GM19324 (cell line): ENCODE measurements around the gene EPN2.
"Not testable (repeated sequence)": the region's sequence is repeated elsewhere in the genome, so short reads cannot be mapped to it uniquely, and the experiment has no call there.

Source experiments
- ATAC-seq: cut with Tn5 transposase; IDR thresholded peaks from one replicate; pipeline ENCODE4 v1.9.1; 2021; ENCODE audit warnings: mild to moderate bottlenecking, moderate library complexity; ENCODE audit not compliant: unreplicated experiment, low FRiP score

EPN2 gene

DNA sequence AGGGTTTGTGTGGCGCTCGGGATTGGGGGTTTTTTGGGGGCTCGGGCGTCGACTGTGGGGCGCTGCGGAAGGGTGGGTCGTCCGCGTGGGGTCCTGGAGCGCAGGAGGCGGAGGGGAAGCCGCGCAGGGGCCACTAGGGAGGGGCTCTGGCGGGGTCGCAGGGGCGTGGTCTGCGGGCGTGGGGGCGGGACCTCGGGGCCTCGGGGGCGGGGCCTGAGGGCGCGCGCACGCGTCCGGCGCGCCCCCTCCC lies at the start of gene EPN2:
TSS of gene EPN2 (plus strand) at position 228 of the 250 bp plus-strand sequence. CDS start 45,754 bp downstream, outside the sequence.
- not testable (repeated sequence) for ATAC-seq

DNA sequence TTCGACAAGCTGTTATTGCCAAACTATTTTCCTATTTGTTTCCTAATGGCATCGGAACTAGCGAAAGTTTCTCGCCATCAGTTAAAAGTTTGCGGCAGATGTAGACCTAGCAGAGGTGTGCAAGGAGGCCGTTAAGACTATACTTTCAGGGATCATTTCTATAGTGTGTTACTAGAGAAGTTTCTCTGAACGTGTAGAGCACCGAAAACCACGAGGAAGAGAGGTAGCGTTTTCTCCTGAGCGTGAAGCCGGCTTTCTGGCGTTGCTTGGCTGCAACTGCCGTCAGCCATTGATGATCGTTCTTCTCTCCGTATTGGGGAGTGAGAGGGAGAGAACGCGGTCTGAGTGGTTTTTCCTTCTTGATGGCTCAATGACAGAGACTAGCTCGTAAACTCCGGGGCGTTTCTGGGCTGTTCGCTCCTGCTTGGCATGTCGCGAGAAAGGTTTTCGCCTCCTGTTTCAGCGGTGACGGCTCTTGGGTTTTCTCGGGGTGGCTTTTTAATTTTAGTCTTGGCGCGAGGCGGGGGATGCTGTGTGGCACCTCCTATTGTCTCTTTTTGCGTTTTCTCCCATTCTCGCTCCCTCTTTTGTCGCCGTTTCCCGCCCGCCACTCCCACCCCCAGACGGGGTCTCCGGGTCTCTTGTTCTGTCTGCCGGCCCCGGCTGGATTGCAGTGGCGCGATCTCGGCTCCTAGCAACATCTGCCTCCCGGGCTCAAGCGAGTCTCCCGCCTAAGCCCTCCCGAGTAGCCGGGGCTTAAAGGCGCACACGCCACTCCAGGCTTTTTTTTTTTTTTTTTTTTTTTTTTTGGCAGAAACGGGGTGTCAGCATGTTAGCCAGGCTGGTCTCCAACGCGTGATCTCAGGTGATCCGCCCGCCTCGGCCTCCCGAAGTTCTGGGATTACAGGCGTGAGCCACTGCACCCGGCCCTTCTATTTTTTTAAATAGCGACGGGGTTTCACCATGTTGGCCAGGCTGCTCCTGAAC lies 49.0 kb upstream of the EPN2 start:
- ATAC-seq = peak; percentile 41

DNA sequence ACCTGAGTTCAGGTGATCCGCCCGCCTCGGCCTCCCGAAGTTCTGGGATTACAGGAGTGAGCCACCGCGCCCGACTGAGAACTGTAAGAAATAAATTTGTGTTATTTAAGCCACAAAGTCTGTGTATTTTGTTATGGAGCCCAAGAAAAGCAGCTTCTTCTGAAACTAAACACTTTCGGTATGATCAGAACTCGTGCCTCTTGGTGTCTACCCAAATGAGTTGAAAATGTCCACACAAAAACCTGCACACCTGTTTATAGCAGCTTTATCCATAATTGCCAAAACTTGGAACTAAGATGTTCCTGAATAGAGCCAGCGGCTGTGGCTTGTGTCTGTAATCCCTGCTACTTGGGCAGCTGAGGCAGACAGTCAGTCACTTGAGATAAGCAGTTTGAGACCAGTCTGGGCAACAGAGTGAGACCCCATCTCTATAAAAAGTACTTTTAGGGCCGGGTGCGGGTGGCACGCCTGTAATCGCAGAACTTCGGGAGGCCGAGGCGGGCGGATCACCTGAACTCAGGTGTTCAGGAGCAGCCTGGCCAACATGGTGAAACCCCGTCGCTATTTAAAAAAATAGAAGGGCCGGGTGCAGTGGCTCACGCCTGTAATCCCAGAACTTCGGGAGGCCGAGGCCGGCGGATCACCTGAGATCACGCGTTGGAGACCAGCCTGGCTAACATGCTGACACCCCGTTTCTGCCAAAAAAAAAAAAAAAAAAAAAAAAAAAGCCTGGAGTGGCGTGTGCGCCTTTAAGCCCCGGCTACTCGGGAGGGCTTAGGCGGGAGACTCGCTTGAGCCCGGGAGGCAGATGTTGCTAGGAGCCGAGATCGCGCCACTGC lies 48.1 kb upstream of the EPN2 start:
- ATAC-seq = peak; percentile 62

DNA sequence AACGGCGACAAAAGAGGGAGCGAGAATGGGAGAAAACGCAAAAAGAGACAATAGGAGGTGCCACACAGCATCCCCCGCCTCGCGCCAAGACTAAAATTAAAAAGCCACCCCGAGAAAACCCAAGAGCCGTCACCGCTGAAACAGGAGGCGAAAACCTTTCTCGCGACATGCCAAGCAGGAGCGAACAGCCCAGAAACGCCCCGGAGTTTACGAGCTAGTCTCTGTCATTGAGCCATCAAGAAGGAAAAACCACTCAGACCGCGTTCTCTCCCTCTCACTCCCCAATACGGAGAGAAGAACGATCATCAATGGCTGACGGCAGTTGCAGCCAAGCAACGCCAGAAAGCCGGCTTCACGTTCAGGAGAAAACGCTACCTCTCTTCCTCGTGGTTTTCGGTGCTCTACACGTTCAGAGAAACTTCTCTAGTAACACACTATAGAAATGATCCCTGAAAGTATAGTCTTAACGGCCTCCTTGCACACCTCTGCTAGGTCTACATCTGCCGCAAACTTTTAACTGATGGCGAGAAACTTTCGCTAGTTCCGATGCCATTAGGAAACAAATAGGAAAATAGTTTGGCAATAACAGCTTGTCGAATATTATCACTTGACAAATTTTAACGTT lies 47.3 kb upstream of the EPN2 start:
- not testable (repeated sequence) for ATAC-seq

DNA sequence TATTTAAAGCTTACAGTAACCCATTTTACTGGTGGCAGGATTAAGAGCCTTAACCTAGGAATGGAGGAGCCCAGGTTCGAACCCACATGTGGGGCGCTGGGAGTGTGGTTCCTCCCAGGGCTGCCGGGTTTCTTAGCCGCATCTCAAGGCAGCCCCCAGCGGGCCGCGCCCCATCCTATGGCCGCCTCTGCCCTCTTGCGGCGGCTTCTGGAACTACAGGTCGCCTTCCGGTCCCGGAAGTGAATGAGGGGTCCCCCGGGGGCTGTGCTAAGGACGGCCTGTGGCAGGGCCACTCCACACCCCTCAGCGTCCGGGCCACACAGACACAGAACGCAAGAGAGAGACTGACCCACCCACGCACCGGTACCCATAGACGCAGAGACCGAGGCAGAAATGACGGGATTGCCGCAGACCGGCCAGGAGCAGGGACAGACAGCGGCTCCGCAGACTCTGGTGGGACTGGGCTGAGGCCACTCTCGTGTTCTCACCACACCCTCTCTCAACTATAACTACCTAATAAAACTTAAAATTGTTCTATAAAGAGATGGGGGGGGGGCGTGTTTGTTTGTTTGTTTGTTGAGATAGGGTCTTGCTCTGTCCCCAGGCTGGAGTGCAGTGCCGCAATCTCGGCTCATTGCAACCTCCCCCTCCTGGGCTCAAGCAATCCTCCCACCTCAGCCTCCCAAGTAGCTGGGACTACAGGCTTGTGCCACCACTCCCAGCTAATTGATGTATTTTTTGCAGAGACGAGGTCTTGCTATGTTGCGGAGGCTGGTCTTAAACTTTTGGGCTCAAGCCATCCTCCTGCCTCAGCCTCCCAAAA lies 40.6 kb upstream of the EPN2 start:
- peak; percentile 87 for ATAC-seq

DNA sequence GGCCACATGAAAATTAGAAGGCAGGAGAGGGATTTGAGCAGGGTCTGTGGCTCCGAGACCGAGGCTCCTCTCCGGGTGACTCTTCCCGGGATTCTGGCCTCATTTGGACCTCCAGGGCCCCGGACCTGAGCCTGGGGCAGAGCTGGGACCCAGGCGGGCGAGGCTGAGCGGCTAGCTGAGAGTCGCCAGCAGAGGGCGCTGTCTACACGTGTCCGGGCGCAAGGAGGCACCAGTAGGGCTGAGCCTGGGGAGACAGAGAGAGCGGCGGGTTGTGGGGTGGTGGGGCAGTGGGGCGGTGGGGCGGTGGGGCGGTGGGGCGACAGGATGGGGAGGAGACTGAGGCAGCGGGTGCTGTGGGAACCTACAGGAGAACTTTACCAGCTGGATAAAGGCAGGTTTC lies 34.7 kb upstream of the EPN2 start:
- ATAC-seq = not testable (repeated sequence)

DNA sequence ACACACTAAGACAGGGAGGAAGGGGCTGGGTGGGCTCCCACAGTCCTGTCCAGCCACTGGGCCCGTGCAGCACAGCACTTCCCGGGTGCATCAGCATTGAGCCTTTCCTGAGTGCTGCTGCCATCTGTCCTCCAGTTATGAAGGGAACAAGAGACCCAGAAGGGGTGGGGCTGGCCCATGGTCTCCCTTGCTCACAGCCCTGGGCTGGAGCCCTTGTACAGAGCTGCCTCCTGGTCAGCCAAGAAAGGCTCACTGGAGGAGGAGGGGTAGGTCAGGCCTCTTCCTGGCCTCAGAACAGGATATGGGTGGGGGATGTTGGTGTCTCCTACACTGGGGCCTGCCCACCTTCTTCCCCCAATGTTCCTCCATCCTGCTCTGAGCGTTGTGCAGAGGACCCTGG lies 33.7 kb upstream of the EPN2 start:
- not testable (repeated sequence) for ATAC-seq

DNA sequence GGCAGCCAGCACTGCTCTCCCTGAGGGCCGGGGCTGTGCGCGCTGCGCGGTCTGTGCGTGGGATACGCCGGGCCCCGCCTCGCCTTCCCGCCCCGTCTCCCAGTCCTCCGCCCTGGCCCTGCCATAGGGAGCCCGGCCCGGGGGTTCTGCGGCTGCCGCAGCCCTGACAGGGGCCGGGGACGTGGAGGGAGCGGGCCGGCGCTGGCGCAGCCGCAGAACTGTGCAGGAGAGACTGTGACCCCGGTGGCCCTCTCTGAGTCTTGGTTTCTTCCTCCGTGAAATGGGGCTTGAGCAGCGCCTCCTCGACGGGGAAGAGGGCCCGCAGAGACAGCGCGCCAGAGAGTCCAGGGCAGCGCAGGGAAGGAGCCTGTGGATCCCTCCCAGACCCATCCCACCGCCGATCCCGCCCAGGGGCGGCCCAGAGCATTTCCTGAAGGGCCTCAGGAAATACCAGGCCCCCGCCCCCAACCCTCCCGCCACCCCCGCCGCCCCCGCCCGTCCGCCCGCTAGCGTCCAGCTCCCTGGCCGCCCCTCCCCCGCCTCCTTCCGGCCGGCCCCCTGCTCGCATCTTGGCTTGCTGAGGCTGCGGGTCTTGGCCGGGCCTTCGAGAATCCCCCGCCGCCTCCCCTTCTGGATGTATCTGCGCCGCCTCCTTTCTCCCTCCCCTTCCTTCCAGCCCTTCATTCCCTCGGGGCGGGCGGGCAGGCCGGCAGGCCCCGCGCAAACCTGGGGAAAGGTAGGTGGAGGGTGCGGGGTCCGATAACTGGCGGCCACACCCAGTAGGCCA lies 21.9 kb upstream of the EPN2 start:
- ATAC-seq = not testable (repeated sequence)

DNA sequence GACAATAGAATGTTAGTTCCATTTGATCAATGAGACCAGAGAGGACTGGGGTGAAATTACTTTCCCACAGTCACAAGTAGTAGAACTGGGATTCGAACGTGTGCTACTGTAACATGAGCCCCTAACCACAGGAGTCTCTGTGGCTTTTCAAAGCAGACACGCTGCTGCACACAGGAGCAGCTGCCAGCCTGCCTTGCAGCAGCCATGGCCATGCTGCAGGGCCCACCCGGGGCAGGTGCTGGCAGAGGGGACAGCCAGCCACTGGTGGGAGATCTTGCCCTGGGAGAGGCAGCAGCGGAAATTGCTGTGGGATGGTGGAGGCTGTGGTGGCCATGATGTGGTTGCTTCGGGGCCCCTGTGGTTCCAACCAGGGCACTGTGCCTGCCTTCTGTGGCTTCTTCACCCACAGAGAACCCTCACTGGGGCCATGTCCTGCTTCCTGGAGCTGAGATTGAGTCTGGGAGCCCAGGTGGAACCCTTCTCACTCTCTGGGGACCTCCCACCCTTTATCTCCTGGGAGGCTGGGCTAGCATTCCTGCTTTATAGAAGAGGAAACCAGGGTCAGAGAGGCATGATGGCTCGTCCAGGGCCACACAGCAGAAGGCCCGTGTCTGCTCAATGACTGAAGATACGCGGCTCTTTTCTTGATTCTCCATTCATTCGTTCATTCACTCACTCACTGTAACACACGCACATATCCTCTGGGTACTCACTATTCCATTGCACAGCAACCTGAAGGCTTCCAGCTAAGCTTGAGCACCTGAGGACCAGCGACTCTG lies 20.8 kb upstream of the EPN2 start:
- not testable (repeated sequence) for ATAC-seq

DNA sequence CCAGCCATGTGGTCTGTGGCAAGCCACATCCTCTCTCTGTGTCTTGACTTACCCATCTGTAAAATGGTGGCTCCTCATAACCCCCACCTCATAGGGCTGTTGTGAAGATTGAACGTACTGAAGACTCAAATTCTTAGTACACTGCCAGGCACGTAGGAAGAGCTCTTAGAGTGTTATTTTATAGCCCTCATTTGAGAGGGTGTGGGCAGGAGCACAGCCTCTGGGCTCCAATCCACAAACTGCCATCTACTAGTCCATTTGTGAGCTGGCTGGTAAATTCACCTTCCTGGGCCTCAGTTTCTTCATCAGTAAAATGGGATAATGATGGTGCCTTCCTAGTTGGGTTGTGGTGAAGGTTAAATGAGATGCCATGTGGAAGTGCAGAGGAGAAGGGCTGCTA lies 18.3 kb upstream of the EPN2 start:
- not testable (repeated sequence) for ATAC-seq

DNA sequence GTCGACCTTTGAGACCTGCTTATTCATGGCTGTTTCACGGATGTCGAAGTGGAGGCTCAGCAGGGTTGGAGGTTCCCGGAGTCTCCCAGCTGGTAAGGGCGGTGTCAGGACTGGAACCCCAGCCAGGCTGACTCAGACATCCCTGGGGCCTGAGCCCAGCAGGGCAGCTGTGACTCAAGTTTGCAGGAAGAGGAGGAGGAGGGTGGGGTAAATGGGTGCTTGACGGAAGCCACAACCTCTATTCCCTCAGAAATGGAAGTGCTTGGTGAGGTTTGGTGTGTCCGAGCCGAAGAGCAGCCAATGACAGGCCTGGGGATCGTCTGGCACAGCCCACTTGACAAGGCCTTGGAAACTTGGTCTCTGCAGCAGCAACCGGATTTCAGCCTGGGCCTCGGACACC lies 17.8 kb upstream of the EPN2 start:
- ATAC-seq = not testable (repeated sequence)

DNA sequence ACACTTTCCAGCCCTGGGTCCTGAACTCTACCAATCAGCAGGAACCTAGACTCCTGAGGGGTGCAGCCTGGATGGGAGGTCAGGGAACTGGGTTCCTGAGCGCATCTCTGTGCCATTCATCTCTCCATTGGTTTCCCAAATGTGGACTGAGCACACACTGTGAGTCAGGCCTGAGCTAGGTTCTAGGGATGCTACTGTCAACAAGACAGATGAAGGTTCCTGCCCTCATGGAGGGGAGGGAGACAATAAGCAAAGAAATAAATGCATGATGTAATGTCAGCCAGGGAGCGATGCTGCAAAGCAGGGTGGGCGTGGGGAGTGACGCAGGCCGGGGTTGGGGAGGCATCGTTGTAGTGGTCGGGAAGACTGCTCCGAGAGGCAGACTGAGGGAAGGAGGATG lies 17.0 kb upstream of the EPN2 start:
- ATAC-seq = not testable (repeated sequence)

DNA sequence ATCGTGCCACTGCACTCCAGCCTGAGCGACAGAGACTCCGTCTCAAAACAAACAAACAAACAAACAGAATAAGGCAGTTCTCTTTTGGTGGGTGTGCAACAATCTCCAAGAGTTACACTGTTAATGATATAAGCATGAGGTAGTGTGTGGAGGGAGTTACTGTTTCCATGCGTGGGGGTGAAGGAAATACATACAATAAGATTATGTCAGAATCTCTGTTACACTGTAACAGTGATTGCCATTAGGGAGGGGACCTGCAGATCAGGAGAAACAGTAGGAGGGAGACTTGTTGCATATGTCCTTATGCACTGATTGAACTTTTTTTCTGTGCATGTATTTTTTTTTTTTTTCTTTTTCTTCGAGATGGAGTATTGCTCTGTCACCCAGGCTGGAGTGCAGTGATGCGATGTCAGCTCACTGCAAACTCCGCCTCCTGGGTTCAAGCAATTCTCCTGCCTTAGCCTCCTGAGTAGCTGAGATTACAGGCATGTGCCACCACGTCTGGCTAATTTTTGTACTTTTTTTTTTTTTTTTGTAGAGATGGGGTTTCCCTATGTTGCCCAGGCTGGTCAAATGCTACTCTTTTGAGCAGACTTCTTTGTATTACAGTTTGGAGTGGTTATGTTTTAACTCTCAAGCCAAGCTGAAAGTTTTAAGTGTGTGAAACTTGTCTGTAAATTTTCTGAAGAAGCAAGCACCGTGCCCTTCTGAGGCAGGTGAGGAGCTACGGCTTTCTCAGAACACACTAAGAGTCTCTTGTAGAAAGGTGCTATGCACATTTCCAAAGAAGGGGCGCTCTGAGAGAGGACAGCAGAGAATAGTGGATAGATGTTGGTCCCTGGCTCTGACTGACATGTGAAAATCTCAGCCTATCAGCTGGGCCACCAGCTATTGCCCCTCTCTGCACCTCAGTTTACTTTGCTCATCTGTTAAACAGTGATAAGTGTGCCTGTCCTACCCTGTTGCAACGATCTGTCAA lies 10.3 kb upstream of the EPN2 start:
- ATAC-seq = not testable (repeated sequence)

DNA sequence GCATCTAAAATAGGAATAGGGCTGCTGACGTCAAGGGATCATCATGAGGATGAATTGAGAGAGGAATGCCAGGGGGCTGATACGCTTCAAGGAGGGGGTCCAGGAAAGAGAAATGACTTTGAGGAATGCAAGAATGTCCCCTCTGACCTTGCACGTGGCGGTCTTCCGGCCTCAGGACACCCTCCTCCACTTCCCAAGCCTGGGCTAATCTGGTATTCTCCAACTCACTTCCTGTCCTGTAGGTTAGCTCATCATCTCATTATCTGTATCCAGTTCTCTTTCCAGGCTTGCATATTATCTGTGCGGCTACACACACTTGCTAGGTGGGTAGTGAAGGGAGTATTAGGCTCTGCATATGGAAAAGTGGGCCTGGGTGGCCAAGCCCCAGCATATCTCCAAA lies 2.5 kb upstream of the EPN2 start:
- not testable (repeated sequence) for ATAC-seq

DNA sequence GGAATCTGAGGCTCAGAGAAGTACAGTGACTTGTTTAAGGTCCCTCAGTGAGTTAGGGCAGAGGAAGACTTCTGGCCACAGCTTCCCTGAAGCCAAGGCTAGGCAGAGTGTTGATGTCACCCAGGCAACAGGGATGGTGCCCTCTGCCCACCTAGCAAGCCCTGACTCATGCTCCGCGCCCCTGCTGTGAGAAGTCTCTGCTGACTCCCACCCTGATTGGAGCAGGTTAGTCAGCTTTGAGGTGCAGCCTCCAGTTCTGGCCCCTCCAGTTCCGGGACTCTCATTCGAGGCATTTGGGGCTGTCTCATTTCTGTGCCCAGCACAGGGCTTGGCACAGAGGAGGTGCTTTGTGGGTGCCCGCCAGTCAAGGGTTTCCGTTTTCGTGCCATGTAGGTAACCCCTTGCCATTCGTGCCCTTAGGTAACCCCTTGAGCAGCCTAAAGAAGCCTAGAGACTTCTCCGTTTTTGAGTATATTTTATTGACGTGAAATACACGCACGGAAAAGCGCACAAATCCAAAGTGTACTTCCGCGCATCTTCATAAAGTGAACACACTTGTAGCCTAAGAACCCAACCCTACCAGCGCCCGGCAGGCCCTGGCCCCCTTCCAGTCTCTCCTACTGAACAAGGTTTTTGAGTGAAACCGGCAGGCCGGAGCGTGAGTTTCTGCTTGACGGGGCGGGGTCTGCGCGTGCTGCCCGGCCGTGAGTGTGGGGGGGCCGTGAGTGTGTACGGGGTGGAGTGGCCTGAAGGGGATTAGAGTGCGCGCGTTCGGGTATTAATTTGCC lies 621 bp upstream of the EPN2 start:
- ATAC-seq = peak; percentile 26

DNA sequence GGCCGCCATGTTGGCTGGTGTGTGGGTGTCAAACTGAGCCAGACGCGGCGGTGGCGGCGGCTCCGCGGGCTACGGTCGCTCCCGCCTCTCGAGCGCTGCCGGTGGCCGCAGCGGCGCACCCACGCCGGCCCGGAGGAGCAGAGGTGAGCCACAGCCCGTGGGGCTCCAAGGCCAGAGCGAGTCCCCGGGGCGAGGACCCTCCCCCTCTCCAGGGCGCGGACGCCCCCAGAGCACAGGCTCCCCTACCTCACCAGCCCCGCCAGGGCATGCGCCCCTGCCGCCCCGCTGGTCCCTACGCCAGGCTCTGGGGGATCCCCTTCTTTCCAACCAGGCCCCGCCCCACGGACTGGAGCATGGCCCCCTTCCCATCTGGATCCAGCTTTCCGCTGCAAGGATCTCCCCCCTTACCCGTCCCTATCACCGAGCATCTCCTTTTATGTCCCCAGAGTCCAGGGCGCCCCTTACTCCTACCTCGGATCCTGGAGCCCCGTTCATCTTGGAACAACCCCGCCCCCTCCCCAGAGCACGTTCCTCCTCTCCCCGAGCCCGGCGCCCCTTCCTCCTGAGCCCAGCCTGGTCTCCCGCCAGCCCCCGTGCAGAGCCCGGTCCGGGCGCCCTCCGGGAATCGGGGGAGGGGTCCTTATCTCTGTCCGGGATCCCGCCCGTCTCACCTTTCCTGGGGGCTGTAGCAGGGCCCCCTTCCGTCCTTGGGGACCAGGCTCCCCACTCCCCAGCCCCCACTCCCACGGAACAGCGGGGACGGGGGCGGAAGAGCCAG lies 412 bp downstream of the EPN2 start:
- peak; percentile 68 for ATAC-seq
